Measurements from ENCODE around the gene HEG1.
A peak's percentile ranks its signal among the peaks of the same experiment; 100 is the strongest.

HEG1 gene

DNA sequence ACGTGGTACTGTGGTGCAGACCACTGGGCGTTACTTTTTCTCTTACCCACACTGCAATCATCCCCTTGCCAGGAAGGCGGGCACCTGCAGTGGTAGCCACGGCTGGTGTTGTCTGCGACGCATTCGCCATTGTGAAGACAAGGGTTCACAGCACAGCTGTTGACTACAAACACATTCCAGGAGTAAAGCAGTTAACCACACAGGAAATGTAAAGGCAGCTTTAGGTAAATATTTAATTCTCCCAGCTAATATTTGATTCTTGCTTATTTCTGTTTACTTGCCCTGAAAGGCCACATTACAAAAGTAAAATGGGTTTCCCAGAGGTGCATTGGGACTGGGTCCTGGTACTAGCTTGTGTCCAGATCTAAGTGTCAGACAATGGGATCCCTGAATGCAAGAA, 45.4 kb downstream of the HEG1 start:
- DNase-seq, result no peak

DNA sequence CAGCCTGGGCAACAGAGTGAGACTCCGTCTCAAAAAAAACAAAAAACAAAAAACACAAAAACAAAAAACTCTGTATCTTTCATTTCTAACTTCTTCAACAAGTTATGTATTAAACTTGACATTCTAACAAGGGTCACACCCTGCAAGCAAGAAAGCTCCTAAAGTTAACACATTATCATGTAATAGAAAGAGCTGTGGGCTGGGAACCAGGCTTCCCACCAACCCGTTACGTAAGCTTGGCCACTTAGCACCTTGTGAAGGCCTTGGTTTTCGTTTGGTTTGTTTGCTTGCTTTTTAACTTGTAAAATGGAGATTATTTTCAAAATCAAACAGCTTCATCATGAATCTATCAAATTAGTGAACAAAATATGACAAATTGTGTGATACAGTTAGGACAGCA, 47.0 kb downstream of the HEG1 start:
- DNase-seq, result no peak

DNA sequence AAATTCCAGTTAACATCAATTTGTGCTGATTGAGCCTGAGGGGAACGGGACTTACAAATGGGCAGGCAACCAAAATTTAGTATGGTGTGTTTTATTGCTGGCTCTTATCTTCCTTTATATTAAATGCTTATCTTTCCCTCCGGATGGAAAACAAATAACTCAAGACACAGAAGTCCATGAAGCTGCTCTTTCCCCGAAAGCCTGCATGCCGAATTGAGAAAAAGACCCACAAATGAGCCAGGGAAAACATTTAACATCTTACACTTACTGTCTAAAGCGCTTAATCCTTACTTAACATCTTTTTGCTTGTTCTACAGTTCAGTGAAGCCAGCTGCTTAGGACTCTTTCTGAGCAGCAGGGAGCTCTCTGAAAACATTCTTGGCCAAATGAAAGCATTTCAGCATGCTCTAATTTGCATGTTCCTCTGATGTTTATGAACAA, 49.5 kb downstream of the HEG1 start:
- no peak for DNase-seq

DNA sequence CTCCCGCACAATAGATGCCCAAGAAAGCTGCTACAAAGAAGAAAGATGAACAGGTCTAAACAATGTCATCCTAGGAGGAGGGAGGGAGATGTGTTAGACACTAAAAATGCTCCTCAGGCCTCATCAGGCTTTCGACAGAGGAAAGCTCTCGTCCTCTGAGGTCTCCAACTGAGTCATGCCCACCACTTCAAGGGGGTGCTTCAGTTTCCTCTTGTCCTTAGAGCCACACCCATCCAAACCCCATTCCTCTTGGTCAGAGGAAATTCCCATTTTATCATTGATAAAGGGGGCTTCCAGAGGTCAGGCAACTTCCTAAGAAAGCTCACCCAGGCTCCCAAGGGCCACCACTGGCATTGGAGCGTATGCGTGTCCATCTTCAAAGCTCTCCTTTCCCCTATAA, 50.1 kb downstream of the HEG1 start:
- DNase-seq, result no peak

- DNase-seq, result no peak
These were observed 50.6 kb downstream of the HEG1 start for GRCh38 chr3:125005222-125005621.

- no peak for DNase-seq
These were observed 51.8 kb downstream of the HEG1 start for GRCh38 chr3:125003859-125004595.

- no peak for DNase-seq
These were observed 52.4 kb downstream of the HEG1 start for GRCh38 chr3:125003369-125003853.

GRCh38 chr3:125002414-125003368, 53.1 kb downstream of the HEG1 start:
- DNase-seq, result no peak

GRCh38 chr3:125001557-125002413, 54.0 kb downstream of the HEG1 start:
- DNase-seq, result no peak

DNA sequence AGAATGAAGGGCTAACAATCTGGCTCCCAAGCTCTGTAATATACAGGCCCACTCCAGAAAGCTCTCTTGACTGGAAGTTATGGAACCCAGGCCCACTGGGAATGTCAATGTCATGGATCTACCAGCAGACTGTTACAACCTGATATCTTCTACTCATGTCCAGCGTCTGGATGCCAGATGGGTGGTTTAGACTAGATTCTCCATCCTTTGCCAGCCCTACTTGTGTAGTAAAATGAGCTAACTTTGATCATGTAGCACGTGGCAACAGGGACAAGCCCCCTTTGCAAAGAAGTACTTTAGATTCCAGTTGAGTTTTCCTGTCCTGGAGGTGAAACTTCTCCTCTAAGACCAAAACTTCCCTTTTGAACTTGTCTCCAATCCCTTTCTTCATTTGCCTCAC, 55.1 kb downstream of the HEG1 start:
- DNase-seq, result no peak

GRCh38 chr3:124999897-125000435, 55.8 kb downstream of the HEG1 start:
- no peak for DNase-seq

DNA sequence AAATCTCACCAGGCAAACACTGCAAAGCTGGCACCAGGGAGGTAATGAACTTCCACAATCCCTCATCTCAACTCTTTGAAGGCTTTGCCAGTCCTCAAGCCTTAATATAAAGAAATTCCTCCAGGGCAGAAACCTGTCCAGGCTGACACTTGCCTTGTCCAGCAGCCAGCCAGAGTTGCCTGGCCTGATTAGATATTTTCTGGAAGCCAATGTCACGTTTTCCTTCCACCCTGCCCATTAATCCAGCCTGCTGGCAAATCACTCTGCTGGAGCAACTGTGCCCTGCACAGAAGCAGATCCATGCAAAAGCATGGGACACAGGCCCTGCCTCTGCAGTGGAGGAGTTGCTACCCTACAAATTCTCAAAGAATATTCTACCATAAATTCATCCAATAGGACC, 56.5 kb downstream of the HEG1 start:
- DNase-seq, result no peak

DNA sequence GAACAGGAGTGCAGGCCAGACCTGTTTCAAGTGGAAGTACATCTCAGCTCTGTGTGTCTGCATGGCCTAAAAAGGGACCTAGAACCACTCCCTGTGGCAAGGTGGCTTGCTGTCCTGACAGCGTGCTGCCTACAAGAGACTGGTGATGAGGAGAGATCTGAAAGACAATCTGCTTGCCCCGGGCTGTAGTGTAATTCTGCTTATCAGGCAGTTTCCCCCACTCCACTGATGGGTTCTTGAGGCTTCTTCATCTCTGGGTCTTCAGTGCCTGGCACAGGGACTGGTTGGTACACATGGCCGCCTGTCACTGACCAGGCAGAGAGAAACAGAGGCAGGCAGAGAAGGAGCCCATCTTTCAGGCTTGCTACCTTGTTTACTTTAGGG, 57.6 kb downstream of the HEG1 start:
- DNase-seq, result no peak

GRCh38 chr3:124997303-124998246, 58.2 kb downstream of the HEG1 start:
- no peak for DNase-seq

GRCh38 chr3:124995460-124995994, 60.3 kb downstream of the HEG1 start:
- peak; percentile 16 to 29 for DNase-seq

DNA sequence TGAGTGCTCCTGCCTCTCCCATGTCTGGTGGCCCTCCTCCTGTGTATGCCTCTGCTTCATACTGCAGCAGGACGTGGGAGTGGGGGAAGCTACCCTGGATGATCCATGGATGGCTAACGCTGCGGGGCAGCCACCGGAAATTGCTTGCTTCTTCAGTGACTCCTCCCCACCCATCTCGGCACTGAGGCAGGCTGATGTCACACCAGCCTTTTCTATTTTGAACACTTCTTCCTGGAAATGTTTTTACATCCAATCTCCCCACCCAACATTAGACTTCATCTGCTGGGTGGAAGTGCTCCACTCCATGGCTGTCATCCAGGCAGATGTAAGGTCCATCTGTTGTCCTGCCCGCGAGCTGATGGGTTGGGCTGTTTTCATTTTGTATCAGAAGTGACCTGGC, 62.3 kb downstream of the HEG1 start:
- no peak for DNase-seq

- DNase-seq, result no peak
These were observed 63.8 kb downstream of the HEG1 start for GRCh38 chr3:124992041-124992440.

- no peak for DNase-seq
These were observed 69.3 kb downstream of the HEG1 start for GRCh38 chr3:124986192-124987143.

DNA sequence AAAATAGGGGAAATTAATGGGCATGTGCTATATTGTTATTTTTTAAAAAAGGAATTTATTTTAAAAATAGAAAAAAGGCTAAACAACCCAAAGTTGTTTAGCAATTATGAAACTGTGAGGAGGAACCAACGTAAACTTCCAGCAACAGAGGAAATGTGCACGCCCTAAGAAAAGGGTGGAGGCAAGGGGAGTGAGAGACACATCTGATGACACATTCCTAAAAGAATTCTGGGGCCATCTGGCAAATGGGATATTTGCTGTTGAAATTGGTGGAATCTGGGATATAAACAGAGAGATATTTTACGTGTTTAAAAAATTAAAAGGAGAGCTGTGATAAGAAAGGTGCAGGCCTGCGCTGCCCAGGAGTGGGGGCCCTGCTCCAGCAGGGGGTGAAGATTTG, 70.4 kb downstream of the HEG1 start:
- DNase-seq, result no peak

GRCh38 chr3:124984754-124985153, 71.0 kb downstream of the HEG1 start:
- no peak for DNase-seq

All from stimulated activated CD4-positive, alpha-beta T cell treated with anti-CD3 and anti-CD28 coated beads, Interleukin-4, amount 100 ng/mL, for 4 hours (primary cell).